Measurements from ENCODE around the gene CELF2. TPM values are rescaled to one million over a fixed set of nuclear protein-coding genes. Genes with fewer than 3 reads are reported as not detected.

CELF2 gene
- polyA plus RNA-seq, 1 donor from 2014 or later: 55.5 TPM

DNA sequence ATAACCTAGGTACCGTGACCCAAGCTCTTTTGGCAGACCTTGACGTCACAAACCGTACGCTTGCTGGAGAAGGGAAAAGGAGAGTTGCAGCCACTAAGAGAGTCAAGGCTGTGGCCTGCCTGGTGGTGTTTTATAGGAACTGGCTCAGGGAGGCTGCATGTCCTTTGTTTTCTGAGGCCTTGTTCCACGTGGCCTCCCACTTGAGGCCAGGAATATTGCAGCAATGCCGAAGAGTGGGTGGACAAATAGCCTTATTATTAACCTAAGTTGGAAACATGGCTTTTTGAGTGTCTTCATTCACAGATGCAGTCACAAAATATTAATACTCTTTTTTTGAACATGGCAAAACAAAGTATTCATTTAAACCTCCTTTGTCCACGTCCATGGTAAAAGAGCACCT, 178.0 kb downstream of the CELF2 start:
- Histone ChIP-seq H3K4me2 (ENCODE audit: low read length) (no peak overlapping the region), H3K27ac (ENCODE audit: low read length) (no peak overlapping the region), H3F3A (ENCODE audit: insufficient read depth, low read length, poor library complexity, severe bottlenecking) (no peaks in the 10 kb centered on the region), H3K36me3 (ENCODE audit: insufficient read depth, low read length) (no peaks in the 10 kb centered on the region), H3K79me2 (replicated peaks; ENCODE audit: insufficient read depth, low read length) (peaks cover 12% of the 10 kb centered on the region), H3K9ac (ENCODE audit: low read length) (no peak overlapping the region), H3K9me3 (ENCODE audit: low read length) (no peaks in the 10 kb centered on the region), H3K9me2 (ENCODE audit: insufficient read depth, low read length) (no peaks in the 10 kb centered on the region), H3K4me3 (ENCODE audit: low read length) (no peak overlapping the region), H3K27me3 (ENCODE audit: insufficient read depth, low read depth, low read length) (no peaks in the 10 kb centered on the region), H4K20me1 (ENCODE audit: insufficient read depth) (peaks cover 3% of the 10 kb centered on the region), H2AFZ (ENCODE audit: low read depth, low read length) (no peak overlapping the region)
- TF ChIP-seq, protein P1, sequence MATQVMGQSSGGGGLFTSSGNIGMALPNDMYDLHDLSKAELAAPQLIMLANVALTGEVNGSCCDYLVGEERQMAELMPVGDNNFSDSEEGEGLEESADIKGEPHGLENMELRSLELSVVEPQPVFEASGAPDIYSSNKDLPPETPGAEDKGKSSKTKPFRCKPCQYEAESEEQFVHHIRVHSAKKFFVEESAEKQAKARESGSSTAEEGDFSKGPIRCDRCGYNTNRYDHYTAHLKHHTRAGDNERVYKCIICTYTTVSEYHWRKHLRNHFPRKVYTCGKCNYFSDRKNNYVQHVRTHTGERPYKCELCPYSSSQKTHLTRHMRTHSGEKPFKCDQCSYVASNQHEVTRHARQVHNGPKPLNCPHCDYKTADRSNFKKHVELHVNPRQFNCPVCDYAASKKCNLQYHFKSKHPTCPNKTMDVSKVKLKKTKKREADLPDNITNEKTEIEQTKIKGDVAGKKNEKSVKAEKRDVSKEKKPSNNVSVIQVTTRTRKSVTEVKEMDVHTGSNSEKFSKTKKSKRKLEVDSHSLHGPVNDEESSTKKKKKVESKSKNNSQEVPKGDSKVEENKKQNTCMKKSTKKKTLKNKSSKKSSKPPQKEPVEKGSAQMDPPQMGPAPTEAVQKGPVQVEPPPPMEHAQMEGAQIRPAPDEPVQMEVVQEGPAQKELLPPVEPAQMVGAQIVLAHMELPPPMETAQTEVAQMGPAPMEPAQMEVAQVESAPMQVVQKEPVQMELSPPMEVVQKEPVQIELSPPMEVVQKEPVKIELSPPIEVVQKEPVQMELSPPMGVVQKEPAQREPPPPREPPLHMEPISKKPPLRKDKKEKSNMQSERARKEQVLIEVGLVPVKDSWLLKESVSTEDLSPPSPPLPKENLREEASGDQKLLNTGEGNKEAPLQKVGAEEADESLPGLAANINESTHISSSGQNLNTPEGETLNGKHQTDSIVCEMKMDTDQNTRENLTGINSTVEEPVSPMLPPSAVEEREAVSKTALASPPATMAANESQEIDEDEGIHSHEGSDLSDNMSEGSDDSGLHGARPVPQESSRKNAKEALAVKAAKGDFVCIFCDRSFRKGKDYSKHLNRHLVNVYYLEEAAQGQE (IDR thresholded peaks at IDR 0.05; ENCODE audit: borderline replicate concordance): no peak
- TF ChIP-seq EP300 (conservative IDR thresholded peaks at IDR 0.05; ENCODE audit: poor library complexity, severe bottlenecking) (no peak), SMC3 (conservative IDR thresholded peaks at IDR 0.05; ENCODE audit: poor library complexity) (no peak)

DNA sequence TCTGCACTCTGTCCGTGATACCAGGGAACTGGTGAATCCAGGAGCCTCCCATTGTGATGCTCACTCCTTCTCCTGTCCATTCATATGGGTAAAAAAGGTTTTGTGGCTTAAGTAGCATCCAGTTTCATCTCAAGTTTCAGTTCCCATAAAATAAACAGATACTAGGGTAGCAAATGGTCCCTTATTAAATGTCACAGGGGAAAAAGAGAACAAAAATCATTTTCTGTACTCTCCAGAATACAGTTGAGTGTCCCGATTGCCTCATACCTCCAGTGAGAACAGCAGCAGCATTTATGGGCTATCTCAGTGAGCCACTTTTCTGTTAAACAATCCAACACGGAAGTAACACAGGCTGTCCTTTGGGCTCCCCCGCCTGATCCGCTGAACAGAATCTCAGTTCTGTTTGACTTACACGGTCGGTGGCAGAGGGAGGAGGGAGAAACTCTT, 179.6 kb downstream of the CELF2 start:
- Histone ChIP-seq H3F3A (ENCODE audit: insufficient read depth, low read length, poor library complexity, severe bottlenecking) (no peaks in the 10 kb centered on the region), H4K20me1 (ENCODE audit: insufficient read depth) (no peaks in the 10 kb centered on the region), H3K9ac (ENCODE audit: low read length) (no peak overlapping the region), H3K9me3 (ENCODE audit: low read length) (no peaks in the 10 kb centered on the region), H3K79me2 (replicated peaks; ENCODE audit: insufficient read depth, low read length) (peaks cover 16% of the 10 kb centered on the region), H3K4me2 (ENCODE audit: low read length) (no peak overlapping the region), H2AFZ (ENCODE audit: low read depth, low read length) (no peak overlapping the region), H3K27ac (ENCODE audit: low read length) (no peak overlapping the region), H3K4me3 (ENCODE audit: low read length) (no peak overlapping the region), H3K36me3 (ENCODE audit: insufficient read depth, low read length) (peaks cover 10% of the 10 kb centered on the region), H3K27me3 (ENCODE audit: insufficient read depth, low read depth, low read length) (no peaks in the 10 kb centered on the region), H3K9me2 (ENCODE audit: insufficient read depth, low read length) (no peaks in the 10 kb centered on the region)
- TF ChIP-seq, protein P1 (IDR thresholded peaks at IDR 0.05; ENCODE audit: borderline replicate concordance): no peak
- no peak for TF ChIP-seq EP300 (conservative IDR thresholded peaks at IDR 0.05; ENCODE audit: poor library complexity, severe bottlenecking)
- TF ChIP-seq MXI1 (conservative IDR thresholded peaks at IDR 0.05; ENCODE audit: poor library complexity, severe bottlenecking): no peak
- TF ChIP-seq EZH2 (IDR thresholded peaks at IDR 0.05; ENCODE audit: borderline replicate concordance, insufficient read depth, low read length, poor library complexity, severe bottlenecking): no peak
- no peak for TF ChIP-seq RAD21 (conservative IDR thresholded peaks at IDR 0.05)
- TF ChIP-seq, protein P2, sequence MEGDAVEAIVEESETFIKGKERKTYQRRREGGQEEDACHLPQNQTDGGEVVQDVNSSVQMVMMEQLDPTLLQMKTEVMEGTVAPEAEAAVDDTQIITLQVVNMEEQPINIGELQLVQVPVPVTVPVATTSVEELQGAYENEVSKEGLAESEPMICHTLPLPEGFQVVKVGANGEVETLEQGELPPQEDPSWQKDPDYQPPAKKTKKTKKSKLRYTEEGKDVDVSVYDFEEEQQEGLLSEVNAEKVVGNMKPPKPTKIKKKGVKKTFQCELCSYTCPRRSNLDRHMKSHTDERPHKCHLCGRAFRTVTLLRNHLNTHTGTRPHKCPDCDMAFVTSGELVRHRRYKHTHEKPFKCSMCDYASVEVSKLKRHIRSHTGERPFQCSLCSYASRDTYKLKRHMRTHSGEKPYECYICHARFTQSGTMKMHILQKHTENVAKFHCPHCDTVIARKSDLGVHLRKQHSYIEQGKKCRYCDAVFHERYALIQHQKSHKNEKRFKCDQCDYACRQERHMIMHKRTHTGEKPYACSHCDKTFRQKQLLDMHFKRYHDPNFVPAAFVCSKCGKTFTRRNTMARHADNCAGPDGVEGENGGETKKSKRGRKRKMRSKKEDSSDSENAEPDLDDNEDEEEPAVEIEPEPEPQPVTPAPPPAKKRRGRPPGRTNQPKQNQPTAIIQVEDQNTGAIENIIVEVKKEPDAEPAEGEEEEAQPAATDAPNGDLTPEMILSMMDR (IDR thresholded peaks at IDR 0.05; ENCODE audit: poor library complexity, severe bottlenecking): no peak
- TF ChIP-seq POLR2AphosphoS5 (IDR thresholded peaks at IDR 0.05): no peak
- TF ChIP-seq TAF1 (IDR thresholded peaks at IDR 0.05; ENCODE audit: low read depth): no peak
- no peak for TF ChIP-seq SMC3 (conservative IDR thresholded peaks at IDR 0.05; ENCODE audit: poor library complexity)
